ACC112 (cell line): ENCODE data around the gene OR1I1.

ENCODE experiments used
- H2AFZ ChIP-seq: fragments of 200-600 bp; sonication (generic); one replicate; pipeline ENCODE4 v1.6.0; 2017; ENCODE audit warnings: antibody characterized with exemption, low read length; ENCODE audit not compliant: unreplicated experiment
- H3K27ac ChIP-seq: fragments of 200-600 bp; sonication (generic); 2 replicates; pipeline ENCODE4 v1.5.1; 2014; ENCODE audit warnings: low read depth, mild to moderate bottlenecking, antibody characterized with exemption, low read length, moderate library complexity
- H3K27me3 ChIP-seq: fragments of 200-600 bp; sonication (generic); 2 replicates; pipeline ENCODE4 v1.6.1; 2014; ENCODE audit warnings: mild to moderate bottlenecking, antibody characterized with exemption, low read length, moderate library complexity, mixed read lengths; ENCODE audit not compliant: insufficient read depth
- H3K36me3 ChIP-seq: fragments of 200-600 bp; sonication (generic); 2 replicates; pipeline ENCODE4 v1.6.1; 2016; ENCODE audit warnings: mild to moderate bottlenecking, antibody characterized with exemption, low read length, moderate library complexity, mixed read lengths; ENCODE audit not compliant: insufficient read depth
- H3K4me1 ChIP-seq: fragments of 200-600 bp; sonication (generic); one replicate; pipeline ENCODE4 v1.6.1; 2016; ENCODE audit warnings: low read length, mixed read lengths; ENCODE audit not compliant: insufficient read depth, unreplicated experiment, control insufficient read depth
- H3K4me3 ChIP-seq: fragments of 200-600 bp; sonication (generic); 2 replicates; pipeline ENCODE4 v1.5.1; 2014; ENCODE audit warnings: mild to moderate bottlenecking, low read depth, low read length
- H3K79me2 ChIP-seq: fragments of 200-600 bp; sonication (generic); one replicate; pipeline ENCODE4 v1.6.0; 2016; ENCODE audit warnings: low read length; ENCODE audit not compliant: control insufficient read depth, unreplicated experiment, insufficient read depth

The OR1I1 gene

GRCh38 chr19:15081911-15082310, at the start of gene OR1I1:
TSS of gene OR1I1 (plus strand) at chr19:15082211. CDS start at chr19:15087066, 4,855 bp downstream.
- no peaks in the 10 kb centered on the region for H3K79me2 ChIP-seq
- H3K27ac ChIP-seq: no peak within 1 kb of the TSS
- H3K36me3 ChIP-seq: no peaks in the 10 kb centered on the region
- H3K27me3 ChIP-seq: peaks cover 37% of the 10 kb centered on the region
- H3K4me1 ChIP-seq: no peaks in the 10 kb centered on the region
- H3K4me3 ChIP-seq: no peak within 1 kb of the TSS
- H2AFZ ChIP-seq: no peak within 1 kb of the TSS

GRCh38 chr19:15035795-15036311, 46.2 kb upstream of the OR1I1 start:
- Histone ChIP-seq H3K36me3 (no peaks in the 10 kb centered on the region), H2AFZ (no peak overlapping the region), H3K27ac (no peak overlapping the region), H3K27me3 (peaks cover 60% of the 10 kb centered on the region), H3K79me2 (no peaks in the 10 kb centered on the region), H3K4me1 (no peaks in the 10 kb centered on the region), H3K4me3 (no peak overlapping the region)

GRCh38 chr19:15037586-15037985, 44.4 kb upstream of the OR1I1 start:
- Histone ChIP-seq H3K27ac (no peak overlapping the region), H3K27me3 (peaks cover 50% of the 10 kb centered on the region), H3K79me2 (no peaks in the 10 kb centered on the region), H2AFZ (no peak overlapping the region), H3K36me3 (no peaks in the 10 kb centered on the region), H3K4me3 (no peak overlapping the region), H3K4me1 (no peaks in the 10 kb centered on the region)

- Histone ChIP-seq H3K27ac (no peak overlapping the region), H2AFZ (no peak overlapping the region), H3K4me1 (no peaks in the 10 kb centered on the region), H3K36me3 (no peaks in the 10 kb centered on the region), H3K4me3 (no peak overlapping the region), H3K79me2 (no peaks in the 10 kb centered on the region), H3K27me3 (peaks cover 50% of the 10 kb centered on the region)
Observed at GRCh38 chr19:15038294-15038693, 43.7 kb upstream of the OR1I1 start.

GRCh38 chr19:15042003-15042402, 40.0 kb upstream of the OR1I1 start:
- Histone ChIP-seq H3K27me3 (peaks cover 33% of the 10 kb centered on the region), H3K79me2 (no peaks in the 10 kb centered on the region), H3K27ac (no peak overlapping the region), H2AFZ (no peak overlapping the region), H3K4me1 (no peaks in the 10 kb centered on the region), H3K4me3 (no peak overlapping the region), H3K36me3 (no peaks in the 10 kb centered on the region)

- H3K4me3 ChIP-seq: no peak overlapping the region
- no peak overlapping the region for H2AFZ ChIP-seq
- H3K36me3 ChIP-seq: no peaks in the 10 kb centered on the region
- no peak overlapping the region for H3K27ac ChIP-seq
- no peaks in the 10 kb centered on the region for H3K79me2 ChIP-seq
- H3K27me3 ChIP-seq: peaks cover 31% of the 10 kb centered on the region
- no peaks in the 10 kb centered on the region for H3K4me1 ChIP-seq
Observed at GRCh38 chr19:15042826-15043225, 39.2 kb upstream of the OR1I1 start.

GRCh38 chr19:15045506-15045905, 36.5 kb upstream of the OR1I1 start:
- peaks cover 19% of the 10 kb centered on the region; the same call in 1 of the 2 replicates for H3K27me3 ChIP-seq
- no peaks in the 10 kb centered on the region for H3K79me2 ChIP-seq
- H3K4me3 ChIP-seq: no peak overlapping the region
- no peaks in the 10 kb centered on the region for H3K36me3 ChIP-seq
- H3K27ac ChIP-seq: no peak overlapping the region
- H3K4me1 ChIP-seq: no peaks in the 10 kb centered on the region
- no peak overlapping the region for H2AFZ ChIP-seq

- H3K27ac ChIP-seq: no peak overlapping the region
Observed at GRCh38 chr19:15047680-15048079, 34.3 kb upstream of the OR1I1 start.

GRCh38 chr19:15048128-15048527, 33.9 kb upstream of the OR1I1 start:
- no peaks in the 10 kb centered on the region for H3K79me2 ChIP-seq
- peaks cover 19% of the 10 kb centered on the region; the same call in 1 of the 2 replicates for H3K27me3 ChIP-seq
- no peaks in the 10 kb centered on the region for H3K4me1 ChIP-seq
- H2AFZ ChIP-seq: no peak overlapping the region
- H3K36me3 ChIP-seq: no peaks in the 10 kb centered on the region
- H3K4me3 ChIP-seq: no peak overlapping the region
- H3K27ac ChIP-seq: no peak overlapping the region

More at GRCh38 chr19:15047680-15048079, 34.3 kb upstream of the OR1I1 start:
- Histone ChIP-seq H2AFZ (no peak overlapping the region), H3K4me3 (no peak overlapping the region), H3K79me2 (no peaks in the 10 kb centered on the region), H3K36me3 (no peaks in the 10 kb centered on the region), H3K4me1 (no peaks in the 10 kb centered on the region), H3K27me3 (peaks cover 19% of the 10 kb centered on the region; the same call in 1 of the 2 replicates)

- H3K36me3 ChIP-seq: no peaks in the 10 kb centered on the region
- no peak within 1 kb of the TSS for H2AFZ ChIP-seq
- H3K4me1 ChIP-seq: no peaks in the 10 kb centered on the region
- no peak within 1 kb of the TSS for H3K27ac ChIP-seq
- peaks cover 19% of the 10 kb centered on the region; the same call in 1 of the 2 replicates for H3K27me3 ChIP-seq
- H3K4me3 ChIP-seq: no peak within 1 kb of the TSS
- H3K79me2 ChIP-seq: no peaks in the 10 kb centered on the region
Observed at GRCh38 chr19:15048885-15049541, 33.0 kb upstream of the OR1I1 start, which contains the start of gene CASP14. TSS of gene CASP14 (plus strand) at chr19:15049480. CDS start at chr19:15052252, 2,772 bp downstream.

- peaks cover 20% of the 10 kb centered on the region; the same call in 1 of the 2 replicates for H3K27me3 ChIP-seq
Observed at GRCh38 chr19:15050639-15051038, 31.4 kb upstream of the OR1I1 start.

More at GRCh38 chr19:15050639-15051038, 31.4 kb upstream of the OR1I1 start:
- no peaks in the 10 kb centered on the region for H3K79me2 ChIP-seq
- no peaks in the 10 kb centered on the region for H3K4me1 ChIP-seq
- no peak overlapping the region for H3K4me3 ChIP-seq
- H3K27ac ChIP-seq: no peak overlapping the region
- H2AFZ ChIP-seq: no peak overlapping the region
- no peaks in the 10 kb centered on the region for H3K36me3 ChIP-seq
